ENCODE measurements around the gene MYOCOS.

Gene MYOCOS

GRCh38 chr1:171664976-171665375 lies 42.9 kb downstream of the MYOCOS start:
- TF ChIP-seq, protein P1, sequence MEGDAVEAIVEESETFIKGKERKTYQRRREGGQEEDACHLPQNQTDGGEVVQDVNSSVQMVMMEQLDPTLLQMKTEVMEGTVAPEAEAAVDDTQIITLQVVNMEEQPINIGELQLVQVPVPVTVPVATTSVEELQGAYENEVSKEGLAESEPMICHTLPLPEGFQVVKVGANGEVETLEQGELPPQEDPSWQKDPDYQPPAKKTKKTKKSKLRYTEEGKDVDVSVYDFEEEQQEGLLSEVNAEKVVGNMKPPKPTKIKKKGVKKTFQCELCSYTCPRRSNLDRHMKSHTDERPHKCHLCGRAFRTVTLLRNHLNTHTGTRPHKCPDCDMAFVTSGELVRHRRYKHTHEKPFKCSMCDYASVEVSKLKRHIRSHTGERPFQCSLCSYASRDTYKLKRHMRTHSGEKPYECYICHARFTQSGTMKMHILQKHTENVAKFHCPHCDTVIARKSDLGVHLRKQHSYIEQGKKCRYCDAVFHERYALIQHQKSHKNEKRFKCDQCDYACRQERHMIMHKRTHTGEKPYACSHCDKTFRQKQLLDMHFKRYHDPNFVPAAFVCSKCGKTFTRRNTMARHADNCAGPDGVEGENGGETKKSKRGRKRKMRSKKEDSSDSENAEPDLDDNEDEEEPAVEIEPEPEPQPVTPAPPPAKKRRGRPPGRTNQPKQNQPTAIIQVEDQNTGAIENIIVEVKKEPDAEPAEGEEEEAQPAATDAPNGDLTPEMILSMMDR (IDR thresholded peaks at IDR 0.05; ENCODE audit: control insufficient read depth, insufficient read depth, low read depth, low read length, missing control alignments): no peak
- no peak overlapping the region for H3K4me3 ChIP-seq (ENCODE audit: control insufficient read depth, low read depth, low read length)
- DNase-seq (ENCODE audit: low read depth): no peak

DNA sequence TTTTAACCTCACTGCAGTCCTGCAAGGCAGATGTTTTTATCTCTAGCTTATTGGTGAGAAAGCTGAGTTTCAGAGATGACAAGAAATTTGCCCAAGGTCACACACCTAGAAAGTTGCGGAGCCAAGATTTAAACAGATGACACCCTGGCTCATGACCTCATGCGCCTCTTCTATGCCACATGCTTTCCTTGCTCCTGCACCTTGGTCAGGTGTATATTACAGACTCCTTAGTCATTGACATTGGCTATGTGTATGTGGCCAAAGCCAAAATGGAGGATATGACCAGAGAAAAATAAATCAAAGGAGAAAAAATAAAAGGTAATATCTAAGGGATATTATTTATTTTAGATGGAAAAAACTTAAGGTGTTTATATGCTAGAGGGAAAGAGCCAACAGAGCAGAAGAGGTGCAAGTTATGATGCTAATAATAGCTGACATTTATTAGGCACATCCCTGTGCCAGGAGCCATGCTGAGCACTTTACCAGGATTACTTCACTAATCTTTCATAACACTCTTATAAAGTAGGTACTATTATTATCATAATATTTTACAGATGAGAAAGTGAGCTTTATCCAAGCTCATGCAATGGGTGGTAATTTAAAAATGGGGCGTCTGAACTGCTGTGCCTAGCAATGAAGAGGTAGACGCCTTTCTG lies 44.2 kb downstream of the MYOCOS start:
- H3K4me3 ChIP-seq (ENCODE audit: control insufficient read depth, low read depth, low read length): no peak overlapping the region
- TF ChIP-seq, protein P1 (IDR thresholded peaks at IDR 0.05; ENCODE audit: control insufficient read depth, insufficient read depth, low read depth, low read length, missing control alignments): no peak
- DNase-seq (ENCODE audit: low read depth): no peak

DNA sequence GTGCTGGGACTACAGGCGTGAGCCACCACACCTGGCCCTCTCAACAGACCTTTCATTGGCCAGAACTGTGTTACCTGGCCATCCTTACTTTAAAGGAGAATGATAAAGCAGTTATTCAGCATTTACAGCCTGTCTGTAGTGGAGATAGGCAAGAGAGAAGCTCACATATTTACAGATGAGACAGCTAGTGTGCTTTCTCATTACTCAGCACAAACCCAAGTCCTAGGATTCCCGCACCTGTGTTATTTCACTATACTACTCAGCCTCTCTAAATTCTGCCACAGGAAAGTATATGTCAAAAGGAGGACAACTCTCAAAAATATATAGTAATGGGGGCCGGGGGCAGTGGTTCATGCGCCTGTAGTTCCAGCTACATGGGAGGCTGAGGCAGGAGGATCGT lies 46.3 kb downstream of the MYOCOS start:
- DNase-seq (ENCODE audit: low read depth): no peak
- H3K4me3 ChIP-seq (ENCODE audit: control insufficient read depth, low read depth, low read length): no peak overlapping the region
- TF ChIP-seq, protein P1 (IDR thresholded peaks at IDR 0.05; ENCODE audit: control insufficient read depth, insufficient read depth, low read depth, low read length, missing control alignments): no peak

DNA sequence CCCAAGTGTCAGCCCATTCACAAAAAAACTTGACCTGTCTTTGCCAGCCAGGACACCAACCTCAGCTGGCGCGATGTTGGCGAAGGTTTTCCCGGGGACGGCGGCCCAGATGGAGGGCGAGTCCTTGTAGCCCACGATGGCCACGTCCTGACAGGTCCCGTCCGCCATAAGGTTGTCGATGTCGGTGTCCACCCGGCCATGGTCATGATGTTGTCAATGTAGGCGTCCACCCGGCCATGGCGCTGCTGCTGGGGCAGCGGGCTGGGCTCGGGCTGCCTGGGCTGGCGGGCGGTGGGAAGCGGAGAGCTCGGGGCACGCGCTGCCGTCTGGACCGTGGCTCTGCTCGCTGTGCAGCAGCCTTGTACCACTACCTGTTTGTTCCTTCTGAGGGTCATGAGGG lies 48.7 kb downstream of the MYOCOS start:
- DNase-seq (ENCODE audit: low read depth): no peak
- TF ChIP-seq, protein P1 (IDR thresholded peaks at IDR 0.05; ENCODE audit: control insufficient read depth, insufficient read depth, low read depth, low read length, missing control alignments): no peak
- no peak overlapping the region for H3K4me3 ChIP-seq (ENCODE audit: control insufficient read depth, low read depth, low read length)

DNA sequence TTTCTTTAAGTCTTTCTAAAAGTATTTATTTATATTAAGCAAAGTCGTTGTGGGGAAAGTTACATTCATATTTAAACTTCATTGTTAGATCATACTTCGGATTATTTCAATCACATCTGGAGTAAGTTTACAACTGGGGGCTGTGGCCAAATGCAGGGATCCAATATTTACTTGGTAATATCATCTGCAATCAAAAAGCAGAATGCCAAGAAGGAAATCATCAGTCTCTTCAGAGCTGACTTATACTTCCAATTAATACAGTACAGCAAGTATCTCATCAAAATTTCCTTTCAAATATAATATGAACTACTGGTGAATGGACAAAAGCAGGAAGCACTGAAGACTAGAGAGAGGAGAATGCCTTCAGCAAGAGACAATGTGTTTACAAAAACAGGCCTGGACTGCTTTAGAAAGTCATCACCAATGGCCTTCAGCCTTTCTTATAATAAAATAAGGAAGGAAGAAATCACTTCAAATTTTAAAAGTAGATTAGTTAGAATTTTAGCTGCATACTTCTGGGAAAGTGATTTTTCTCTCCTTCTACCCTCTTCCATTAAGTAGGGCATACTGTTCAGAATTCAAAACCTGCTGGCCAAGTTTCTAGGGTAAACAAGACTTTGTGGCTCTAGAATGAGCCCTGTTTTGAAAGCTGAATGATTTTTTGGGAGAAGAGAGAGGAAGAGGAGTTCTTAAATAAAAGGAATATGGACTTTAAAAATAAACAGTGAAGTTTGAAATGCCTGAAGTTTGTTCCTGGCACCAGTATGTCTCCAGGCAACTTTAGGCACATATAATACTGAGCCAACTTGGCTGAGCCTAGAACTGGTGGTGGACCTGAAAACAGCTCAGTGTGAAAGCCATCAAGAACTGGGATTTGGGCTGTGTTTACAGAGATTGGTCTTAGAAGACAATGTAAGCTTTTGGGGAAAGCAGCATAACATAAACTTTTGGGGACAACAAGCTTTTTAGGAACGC lies 52.7 kb downstream of the MYOCOS start:
- TF ChIP-seq, protein P1 (IDR thresholded peaks at IDR 0.05; ENCODE audit: control insufficient read depth, insufficient read depth, low read depth, low read length, missing control alignments): no peak
- DNase-seq (ENCODE audit: low read depth): no peak
- H3K4me3 ChIP-seq (ENCODE audit: control insufficient read depth, low read depth, low read length): no peak overlapping the region
